Activated T-cell treated with anti-CD3 and anti-CD28 coated beads for 24 hours (primary cell): ENCODE results near the gene SPHK2.
A peak's percentile ranks its signal among the peaks of the same experiment; 100 is the strongest.
"Not testable (repeated sequence)": the region's sequence is repeated elsewhere in the genome, so short reads cannot be mapped to it uniquely, and the experiment has no call there.

Source experiments
- DNase-seq: peaks from one replicate; pipeline ENCODE4 v3.0.0-alpha.2; 2020; ENCODE audit warnings: low read depth

The SPHK2 gene, protein sequence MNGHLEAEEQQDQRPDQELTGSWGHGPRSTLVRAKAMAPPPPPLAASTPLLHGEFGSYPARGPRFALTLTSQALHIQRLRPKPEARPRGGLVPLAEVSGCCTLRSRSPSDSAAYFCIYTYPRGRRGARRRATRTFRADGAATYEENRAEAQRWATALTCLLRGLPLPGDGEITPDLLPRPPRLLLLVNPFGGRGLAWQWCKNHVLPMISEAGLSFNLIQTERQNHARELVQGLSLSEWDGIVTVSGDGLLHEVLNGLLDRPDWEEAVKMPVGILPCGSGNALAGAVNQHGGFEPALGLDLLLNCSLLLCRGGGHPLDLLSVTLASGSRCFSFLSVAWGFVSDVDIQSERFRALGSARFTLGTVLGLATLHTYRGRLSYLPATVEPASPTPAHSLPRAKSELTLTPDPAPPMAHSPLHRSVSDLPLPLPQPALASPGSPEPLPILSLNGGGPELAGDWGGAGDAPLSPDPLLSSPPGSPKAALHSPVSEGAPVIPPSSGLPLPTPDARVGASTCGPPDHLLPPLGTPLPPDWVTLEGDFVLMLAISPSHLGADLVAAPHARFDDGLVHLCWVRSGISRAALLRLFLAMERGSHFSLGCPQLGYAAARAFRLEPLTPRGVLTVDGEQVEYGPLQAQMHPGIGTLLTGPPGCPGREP

DNA sequence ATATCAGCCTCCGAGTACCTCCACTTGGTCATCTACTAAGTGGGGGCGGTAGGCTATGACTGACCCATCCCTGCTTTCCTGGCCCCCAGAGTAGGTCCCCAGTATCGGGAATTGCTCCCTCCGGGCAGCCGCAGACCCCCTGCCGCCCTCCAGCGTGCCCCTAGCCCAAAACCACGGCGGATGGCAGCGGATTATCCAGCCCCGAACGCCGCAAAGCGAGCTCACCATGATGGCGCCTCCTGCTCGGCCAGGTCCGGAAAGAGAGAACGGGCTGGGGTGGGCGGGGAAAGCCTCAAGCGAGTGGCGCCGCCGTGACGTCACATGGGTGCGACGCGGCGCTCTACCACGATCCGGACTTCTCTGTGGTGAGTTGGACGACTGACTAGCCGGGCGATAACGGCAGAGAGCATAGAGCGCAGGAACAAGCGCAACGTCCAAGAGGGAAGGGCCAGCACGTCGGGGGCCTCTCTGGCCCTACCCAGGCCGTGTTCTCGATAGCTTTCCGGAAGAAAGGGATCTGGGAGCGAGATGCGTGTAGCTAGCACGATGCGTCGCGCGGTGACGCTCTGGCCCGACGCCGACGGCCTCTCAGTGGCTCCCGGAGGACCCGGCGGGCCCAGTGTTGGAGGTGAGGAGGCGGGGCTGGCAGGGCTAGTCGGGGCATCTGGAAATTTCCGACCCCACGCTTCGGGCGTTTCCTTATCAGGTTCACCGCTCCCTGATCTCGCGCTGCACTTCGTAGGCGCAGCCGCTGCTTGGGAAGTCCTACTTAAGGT, at the start of gene SPHK2, which contains the start of gene RPL18:
Gene SPHK2 (plus strand): TSS at position 591 of the 776 bp plus-strand sequence. CDS start 1,009 bp downstream, outside the sequence.
Gene RPL18 (minus strand): TSS at position 263 of the 776 bp plus-strand sequence. CDS start 35 bp downstream, at position 228.
- DNase-seq: peak; percentile 94

- DNase-seq: no peak
These were observed 49.5 kb upstream of the SPHK2 start for GRCh38 chr19:48569814-48570213.

DNA sequence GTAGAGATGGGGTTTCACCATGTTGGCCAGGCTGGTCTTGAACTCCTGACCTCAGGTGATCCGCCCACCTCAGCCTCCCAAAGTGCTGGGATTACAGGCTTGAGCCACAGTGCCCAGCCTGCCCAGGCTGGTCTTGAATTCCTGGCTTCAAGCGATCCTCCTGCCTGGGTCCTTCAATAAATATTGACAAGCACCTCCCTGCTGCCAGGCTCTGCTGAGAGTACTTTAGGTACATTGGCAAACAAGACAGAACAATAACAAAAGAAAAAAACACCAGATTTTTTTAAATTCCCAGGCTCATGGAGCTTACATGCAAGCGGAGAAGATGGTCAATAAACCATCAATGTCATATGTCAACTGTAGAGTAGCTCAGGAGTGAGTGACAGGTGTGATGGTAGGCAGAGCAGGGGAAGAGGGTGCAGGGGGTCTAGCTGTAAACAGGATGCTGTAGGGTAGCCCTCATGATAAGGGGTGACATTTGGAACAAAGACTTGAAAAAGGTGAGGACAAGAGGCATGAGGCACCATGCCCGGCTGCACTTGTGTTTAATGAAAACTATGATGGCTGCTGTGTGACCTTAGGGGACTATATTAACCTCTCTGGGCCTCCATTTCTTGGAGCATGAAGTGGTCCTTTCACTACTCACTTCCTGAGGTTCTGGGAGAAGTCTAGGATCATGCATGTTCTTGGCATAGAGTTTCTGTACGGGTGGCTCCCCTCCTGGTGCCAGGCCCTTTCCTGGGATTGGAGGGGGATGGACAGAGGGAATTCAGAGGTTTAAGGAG, 47.7 kb upstream of the SPHK2 start:
- no peak for DNase-seq

GRCh38 chr19:48573163-48573505, 46.2 kb upstream of the SPHK2 start:
- DNase-seq: no peak

GRCh38 chr19:48575931-48576622, 43.2 kb upstream of the SPHK2 start:
- no peak for DNase-seq

- not testable (repeated sequence) for DNase-seq
These were observed 41.4 kb upstream of the SPHK2 start for GRCh38 chr19:48577908-48578307.

DNA sequence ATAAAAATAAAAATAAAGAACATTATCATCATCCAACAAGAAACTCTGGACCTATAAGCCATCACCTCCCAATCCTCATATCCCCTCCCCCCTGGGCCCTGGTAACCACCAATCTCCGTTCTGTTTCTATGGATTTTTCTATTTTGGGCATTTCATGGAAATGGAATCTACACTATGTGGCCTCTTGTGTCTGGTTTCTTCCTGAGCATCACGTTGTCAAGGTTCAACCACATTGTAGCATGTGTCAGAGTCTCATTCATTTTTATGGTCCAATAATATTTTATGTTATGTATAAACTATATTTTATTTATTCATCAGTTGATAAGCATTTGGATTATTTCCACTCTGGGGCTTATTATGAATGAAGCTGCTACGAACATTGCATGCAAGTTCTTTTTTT, 40.4 kb upstream of the SPHK2 start:
- DNase-seq: no peak

DNA sequence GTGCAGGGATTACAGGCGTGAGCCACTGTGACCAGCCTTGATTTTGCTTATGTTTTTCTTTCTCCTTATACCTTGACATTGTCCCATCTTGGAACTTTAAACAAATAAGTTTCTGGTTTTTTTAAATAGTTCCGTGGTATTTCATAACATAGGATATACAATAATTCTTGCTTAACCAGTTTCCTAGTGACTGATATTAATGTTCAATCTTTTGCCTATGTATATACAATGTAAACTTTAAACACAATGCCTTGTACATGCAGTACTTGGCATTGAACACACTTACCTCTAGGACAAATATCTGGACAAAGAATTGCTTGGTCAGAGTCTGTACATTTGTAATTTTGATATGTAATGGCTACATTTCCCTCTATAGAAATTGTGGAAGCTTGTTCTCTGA, 37.1 kb upstream of the SPHK2 start:
- no peak for DNase-seq

- no peak for DNase-seq
These were observed 31.9 kb upstream of the SPHK2 start for GRCh38 chr19:48587387-48587786.

DNA sequence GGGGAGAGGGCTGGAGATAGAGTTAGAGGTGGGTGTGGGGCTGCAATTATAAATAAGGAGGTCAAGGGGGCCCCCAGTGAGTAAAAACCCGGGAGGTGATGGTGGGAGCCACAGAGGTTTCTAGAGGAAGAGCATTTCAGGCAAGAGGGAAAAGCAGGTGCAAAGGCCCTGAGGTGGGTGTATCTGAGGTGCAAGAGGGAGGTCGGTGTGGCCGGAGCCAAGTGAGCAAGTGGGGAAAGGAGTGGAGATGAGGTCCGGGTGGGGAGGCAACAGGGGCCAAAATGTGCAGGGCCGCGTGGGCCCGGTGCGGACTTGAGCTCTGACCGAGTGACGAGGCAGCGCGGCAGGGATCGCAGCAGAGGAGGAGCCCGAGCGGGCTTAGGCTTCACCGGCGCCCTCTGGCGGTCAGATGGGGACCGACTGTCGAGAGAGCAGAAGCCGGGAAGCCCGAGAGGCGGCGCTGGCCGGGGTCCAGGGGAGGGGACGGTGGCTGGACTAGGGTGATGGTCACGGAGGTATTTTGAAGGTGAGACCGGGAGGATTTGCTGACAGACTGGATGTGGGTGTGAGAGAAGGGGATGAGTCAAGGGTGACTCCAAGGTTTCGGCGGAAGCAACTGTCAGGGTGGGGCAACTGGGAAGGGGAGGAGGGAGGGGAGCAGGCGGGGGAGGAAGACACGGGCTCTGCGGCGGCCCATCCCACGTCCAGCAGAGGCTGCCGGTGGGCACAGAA, 30.5 kb upstream of the SPHK2 start:
- peak; percentile 78 for DNase-seq

DNA sequence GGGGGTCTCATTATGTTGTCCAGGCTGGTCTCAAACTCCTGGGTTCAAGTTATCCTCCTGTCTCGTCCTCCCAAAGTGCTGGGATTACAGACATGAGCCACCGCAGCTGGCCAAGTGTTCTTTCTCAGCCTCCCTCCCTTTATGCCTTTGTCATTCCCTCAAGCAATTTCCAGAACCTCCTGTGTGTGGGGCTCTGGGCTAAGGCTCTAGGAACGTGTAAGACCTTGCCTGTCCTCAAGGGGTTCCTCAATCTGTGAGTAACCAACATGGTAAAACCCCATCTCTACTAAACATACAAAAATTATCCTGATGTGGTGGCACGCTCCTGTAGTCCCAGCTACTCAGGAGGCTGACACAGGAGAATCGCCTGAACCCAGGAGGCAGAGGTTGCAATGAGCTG, 28.3 kb upstream of the SPHK2 start:
- DNase-seq: no peak

DNA sequence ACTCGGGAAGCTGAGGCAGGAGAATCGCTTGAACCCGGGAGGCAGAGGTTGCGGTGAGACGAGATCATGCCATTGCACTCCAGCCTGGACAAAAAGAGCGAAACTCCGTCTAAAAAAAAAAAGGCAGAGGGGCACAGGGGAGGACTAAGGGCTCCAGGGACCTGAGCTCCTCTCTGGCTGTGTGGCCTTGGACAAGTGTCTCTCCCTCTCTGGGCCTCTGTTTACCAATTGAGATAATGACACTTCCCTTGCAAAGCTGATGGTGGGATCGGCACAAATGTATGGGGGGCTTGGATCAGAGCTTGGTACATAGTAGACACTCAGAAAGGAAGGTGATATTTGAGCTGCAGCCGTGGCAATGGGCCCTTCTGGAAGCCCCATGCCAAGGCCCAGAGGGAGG, 24.1 kb upstream of the SPHK2 start:
- DNase-seq: no peak

GRCh38 chr19:48595833-48596232, 23.5 kb upstream of the SPHK2 start:
- DNase-seq: no peak

- no peak for DNase-seq
These were observed 23.1 kb upstream of the SPHK2 start for GRCh38 chr19:48596237-48596636.

DNA sequence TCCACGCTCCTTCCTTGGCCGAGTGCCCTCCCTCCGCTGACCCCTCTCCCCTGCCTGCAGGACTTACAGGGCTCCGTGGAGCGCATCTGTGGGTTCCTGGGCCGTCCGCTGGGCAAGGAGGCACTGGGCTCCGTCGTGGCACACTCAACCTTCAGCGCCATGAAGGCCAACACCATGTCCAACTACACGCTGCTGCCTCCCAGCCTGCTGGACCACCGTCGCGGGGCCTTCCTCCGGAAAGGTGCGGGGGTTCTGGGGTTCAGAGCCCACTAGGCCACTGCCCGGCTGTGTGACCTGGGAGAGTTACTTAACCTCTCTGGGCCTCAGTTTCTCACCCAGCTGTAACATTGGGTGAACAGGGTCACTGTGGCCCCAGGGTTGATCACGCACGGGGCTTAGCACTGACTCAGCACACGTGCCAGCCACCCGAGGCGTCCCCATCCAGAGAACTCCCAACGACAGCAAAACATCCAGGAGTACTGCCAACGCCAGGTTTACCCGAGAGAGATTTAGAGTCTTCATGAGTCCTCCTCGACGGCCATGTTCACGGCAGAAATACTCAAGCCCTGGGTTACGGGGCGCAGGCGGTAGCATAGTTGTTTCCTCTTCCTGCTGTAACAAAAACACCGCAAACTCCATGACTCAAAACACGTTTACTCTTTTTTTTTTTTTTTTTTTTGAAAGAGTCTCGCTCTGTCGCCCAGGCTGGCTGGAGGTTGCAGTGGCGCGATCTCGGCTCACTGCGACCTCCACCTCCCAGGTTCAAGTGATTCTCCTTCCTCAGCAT, 22.4 kb upstream of the SPHK2 start:
- DNase-seq: no peak

DNA sequence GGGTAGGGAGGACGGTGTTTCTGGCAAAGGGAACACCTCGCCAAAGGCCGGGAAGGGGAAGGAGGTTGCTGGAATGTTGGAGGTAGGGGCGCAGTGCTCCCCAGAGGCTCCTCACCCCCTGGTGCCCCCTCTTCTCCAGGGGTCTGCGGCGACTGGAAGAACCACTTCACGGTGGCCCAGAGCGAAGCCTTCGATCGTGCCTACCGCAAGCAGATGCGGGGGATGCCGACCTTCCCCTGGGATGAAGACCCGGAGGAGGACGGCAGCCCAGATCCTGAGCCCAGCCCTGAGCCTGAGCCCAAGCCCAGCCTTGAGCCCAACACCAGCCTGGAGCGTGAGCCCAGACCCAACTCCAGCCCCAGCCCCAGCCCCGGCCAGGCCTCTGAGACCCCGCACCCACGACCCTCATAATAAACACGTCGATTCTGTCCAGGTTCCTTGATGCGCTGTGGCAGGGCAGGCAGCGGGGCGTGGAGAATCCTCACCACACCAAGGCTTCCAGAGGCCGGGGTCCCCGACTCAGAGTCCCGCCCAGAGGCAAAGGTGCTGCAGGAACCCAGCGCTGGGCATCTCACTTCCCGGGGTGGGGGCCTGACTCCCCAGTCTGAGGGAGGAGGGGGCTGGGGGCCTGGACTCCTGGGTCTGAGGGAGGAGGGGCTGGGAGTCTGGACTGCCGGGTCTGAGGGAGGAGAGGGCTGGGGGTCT, 20.2 kb upstream of the SPHK2 start:
- no peak for DNase-seq

GRCh38 chr19:48600679-48601417, 18.5 kb upstream of the SPHK2 start:
- no peak for DNase-seq

DNA sequence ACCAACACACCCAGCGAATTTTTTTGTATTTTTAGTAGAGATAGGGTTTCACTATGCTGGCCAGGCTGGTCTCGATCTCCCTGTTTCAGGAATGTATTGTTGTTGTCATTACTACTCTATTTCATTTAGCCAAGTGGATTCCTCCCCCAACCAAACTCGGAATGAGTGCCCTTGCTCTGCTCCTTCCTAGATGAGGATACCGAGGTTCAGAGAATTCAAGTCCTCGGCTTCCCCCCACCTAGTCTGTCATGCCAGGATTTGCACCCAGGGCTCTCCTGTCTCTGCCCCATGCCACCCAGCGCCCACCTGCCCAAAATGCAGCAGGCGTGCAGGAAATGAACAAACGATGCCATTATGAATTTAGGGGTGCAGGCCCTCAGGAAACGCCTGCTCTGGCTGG, 16.3 kb upstream of the SPHK2 start:
- DNase-seq: no peak
